ENCODE measurements around the gene DPM1.

Gene DPM1

GRCh38 chr20:50957798-50958614, at the start of gene DPM1:
DPM1 (minus strand) TSS chr20:50958532; CDS start chr20:50958523, 9 bp downstream.
- no peaks in the 10 kb centered on the region for H3K27me3 ChIP-seq (ENCODE audit: control insufficient read depth, low read length)
- peaks cover 30% of the 10 kb centered on the region for H3K4me1 ChIP-seq (ENCODE audit: control insufficient read depth, low read length)
- H3K4me3 ChIP-seq (ENCODE audit: low read length), result peak within 1 kb of the TSS; percentile 97
- no peaks in the 10 kb centered on the region for H3K9me2 ChIP-seq (replicated peaks; ENCODE audit: control insufficient read depth, low read length)
- H4K20me1 ChIP-seq (ENCODE audit: control insufficient read depth, insufficient read depth, low read depth, low read length), result peaks cover 36% of the 10 kb centered on the region
- no peaks in the 10 kb centered on the region for H3K9me3 ChIP-seq (ENCODE audit: control insufficient read depth, insufficient read depth, low read length)
- peak within 1 kb of the TSS; percentile 84 for H3K4me2 ChIP-seq (ENCODE audit: low read length)
- H3F3A ChIP-seq (ENCODE audit: control insufficient read depth, insufficient read depth), result no peaks in the 10 kb centered on the region; the same call in 1 of the 2 replicates
- peaks cover 68% of the 10 kb centered on the region for H3K36me3 ChIP-seq (ENCODE audit: control insufficient read depth, low read length)
- TF ChIP-seq EZH2phosphoT487 (IDR thresholded peaks at IDR 0.05; ENCODE audit: borderline replicate concordance, low read length) (no peak), CTCF (IDR thresholded peaks at IDR 0.05; ENCODE audit: low read depth, low read length, poor library complexity, severe bottlenecking) (no peak)
- H3K79me2 ChIP-seq (ENCODE audit: control insufficient read depth, low read length), result peaks cover 93% of the 10 kb centered on the region
- H3K27ac ChIP-seq (ENCODE audit: low read depth, low read length), result peak within 1 kb of the TSS; percentile 76

GRCh38 chr20:51005214-51005613, 46.9 kb upstream of the DPM1 start:
- Histone ChIP-seq H3K4me1 (ENCODE audit: control insufficient read depth, low read length) (no peaks in the 10 kb centered on the region), H3K4me3 (ENCODE audit: low read length) (no peak overlapping the region), H3K79me2 (ENCODE audit: control insufficient read depth, low read length) (no peaks in the 10 kb centered on the region), H3F3A (ENCODE audit: control insufficient read depth, insufficient read depth) (no peaks in the 10 kb centered on the region), H3K27me3 (ENCODE audit: control insufficient read depth, low read length) (peaks cover 20% of the 10 kb centered on the region), H3K9me3 (ENCODE audit: control insufficient read depth, insufficient read depth, low read length) (no peaks in the 10 kb centered on the region), H4K20me1 (ENCODE audit: control insufficient read depth, insufficient read depth, low read depth, low read length) (no peaks in the 10 kb centered on the region), H3K36me3 (ENCODE audit: control insufficient read depth, low read length) (no peaks in the 10 kb centered on the region), H3K27ac (ENCODE audit: low read depth, low read length) (no peak overlapping the region), H3K4me2 (ENCODE audit: low read length) (no peak overlapping the region), H3K9me2 (replicated peaks; ENCODE audit: control insufficient read depth, low read length) (no peaks in the 10 kb centered on the region)
- no peak for TF ChIP-seq CTCF (IDR thresholded peaks at IDR 0.05; ENCODE audit: low read depth, low read length, poor library complexity, severe bottlenecking)
- TF ChIP-seq EZH2phosphoT487 (IDR thresholded peaks at IDR 0.05; ENCODE audit: borderline replicate concordance, low read length), result no peak

- H3K36me3 ChIP-seq (ENCODE audit: control insufficient read depth, low read length), result no peaks in the 10 kb centered on the region
- H3K27ac ChIP-seq (ENCODE audit: low read depth, low read length), result no peak overlapping the region
- no peak overlapping the region for H3K4me2 ChIP-seq (ENCODE audit: low read length)
- no peaks in the 10 kb centered on the region for H3K9me3 ChIP-seq (ENCODE audit: control insufficient read depth, insufficient read depth, low read length)
- no peaks in the 10 kb centered on the region for H3F3A ChIP-seq (ENCODE audit: control insufficient read depth, insufficient read depth)
- TF ChIP-seq EZH2phosphoT487 (IDR thresholded peaks at IDR 0.05; ENCODE audit: borderline replicate concordance, low read length), result no peak
- no peak for TF ChIP-seq CTCF (IDR thresholded peaks at IDR 0.05; ENCODE audit: low read depth, low read length, poor library complexity, severe bottlenecking)
- H3K4me3 ChIP-seq (ENCODE audit: low read length), result no peak overlapping the region
- peaks cover 25% of the 10 kb centered on the region for H3K27me3 ChIP-seq (ENCODE audit: control insufficient read depth, low read length)
- no peaks in the 10 kb centered on the region for H3K79me2 ChIP-seq (ENCODE audit: control insufficient read depth, low read length)
- H3K9me2 ChIP-seq (replicated peaks; ENCODE audit: control insufficient read depth, low read length), result no peaks in the 10 kb centered on the region
- no peaks in the 10 kb centered on the region for H4K20me1 ChIP-seq (ENCODE audit: control insufficient read depth, insufficient read depth, low read depth, low read length)
- no peaks in the 10 kb centered on the region for H3K4me1 ChIP-seq (ENCODE audit: control insufficient read depth, low read length)
Measured at GRCh38 chr20:51004781-51005180, 46.4 kb upstream of the DPM1 start.
